Neural cell (in vitro differentiated cells): ENCODE results near the gene ATP2A1. TPM values are rescaled to one million over a fixed set of nuclear protein-coding genes. Genes with fewer than 3 reads are reported as not detected.
"Not testable (repeated sequence)": the region's sequence is repeated elsewhere in the genome, so short reads cannot be mapped to it uniquely, and the experiment has no call there.

Experiments used
- H2AFZ ChIP-seq: fragments of 200-600, 300-800 bp; sonication (generic), shearing (Covaris generic); 2 replicates; pipeline ENCODE4 v1.6.0; 2014; ENCODE audit warnings: low read depth, mild to moderate bottlenecking, antibody characterized with exemption, low read length, moderate library complexity
- H3F3A ChIP-seq: fragments of 200-600 bp; shearing (Covaris generic); 2 replicates; pipeline ENCODE4 v1.6.1; 2016; ENCODE audit warnings: mild to moderate bottlenecking, moderate library complexity, mixed read lengths, antibody characterized with exemption, low read length; ENCODE audit not compliant: insufficient read depth, poor library complexity, severe bottlenecking
- H3K27ac ChIP-seq: fragments of 200-600, 300-800 bp; sonication (generic), shearing (Covaris generic); 2 replicates; pipeline ENCODE4 v1.5.1; 2014; ENCODE audit warnings: mild to moderate bottlenecking, low read length, moderate library complexity
- H3K27me3 ChIP-seq: fragments of 300-800, 200-600 bp; sonication (generic), shearing (Covaris generic); 2 replicates; pipeline ENCODE4 v1.6.0; 2014; ENCODE audit warnings: mild to moderate bottlenecking, low read depth, low read length, moderate library complexity; ENCODE audit not compliant: insufficient read depth
- H3K36me3 ChIP-seq: fragments of 300-800, 200-600 bp; sonication (generic), shearing (Covaris generic); 2 replicates; pipeline ENCODE4 v1.5.1; 2014; ENCODE audit warnings: mild to moderate bottlenecking, antibody characterized with exemption, low read length, moderate library complexity; ENCODE audit not compliant: insufficient read depth
- H3K4me2 ChIP-seq: fragments of 300-800, 200-600 bp; sonication (generic), shearing (Covaris generic); 2 replicates; pipeline ENCODE4 v1.6.0; 2014; ENCODE audit warnings: mild to moderate bottlenecking, low read length
- H3K4me3 ChIP-seq: fragments of 300-800, 200-600 bp; sonication (generic), shearing (Covaris generic); 2 replicates; pipeline ENCODE4 v1.5.1; 2014; ENCODE audit warnings: mild to moderate bottlenecking, low read length, moderate library complexity
- H3K79me2 ChIP-seq: fragments of 200-600 bp; shearing (Covaris generic); replicated peaks from 2 replicates; pipeline ENCODE4 v1.6.0; 2014; ENCODE audit warnings: mild to moderate bottlenecking, low read length, moderate library complexity; ENCODE audit not compliant: insufficient read depth
- H3K9ac ChIP-seq: fragments of 300-800, 200-600 bp; sonication (generic), shearing (Covaris generic); 2 replicates; pipeline ENCODE4 v1.6.1; 2016; ENCODE audit warnings: mild to moderate bottlenecking, low read length, mixed read lengths
- H3K9me2 ChIP-seq: fragments of 200-600 bp; shearing (Covaris generic); 2 replicates; pipeline ENCODE4 v1.6.1; 2016; ENCODE audit warnings: mild to moderate bottlenecking, low read length, mixed read lengths; ENCODE audit not compliant: insufficient read depth
- H3K9me3 ChIP-seq: fragments of 200-600, 300-800 bp; sonication (generic), shearing (Covaris generic); 2 replicates; pipeline ENCODE4 v1.6.1; 2016; ENCODE audit warnings: mild to moderate bottlenecking, mixed run types, low read length, moderate library complexity, mixed read lengths
- H4K20me1 ChIP-seq: fragments of 200-600 bp; shearing (Covaris generic); 2 replicates; pipeline ENCODE4 v1.6.1; 2016; ENCODE audit warnings: mild to moderate bottlenecking, mixed run types; ENCODE audit not compliant: insufficient read depth
- EP300 ChIP-seq: fragments of 450-650 bp; conservative IDR thresholded peaks from 2 replicates; pipeline ENCODE4 v1.6.1; 2014; ENCODE audit warnings: antibody characterized with exemption, mild to moderate bottlenecking, moderate library complexity; ENCODE audit not compliant: poor library complexity, severe bottlenecking
- EZH2 ChIP-seq: fragments of 200-600, 300-800 bp; shearing (Covaris generic), sonication (generic); IDR thresholded peaks from 2 replicates; pipeline ENCODE4 v1.6.1; 2014; ENCODE audit warnings: antibody characterized with exemption, low read length, borderline replicate concordance, mild to moderate bottlenecking; ENCODE audit not compliant: insufficient read depth, poor library complexity, severe bottlenecking
- MXI1 ChIP-seq: fragments of 450-650 bp; conservative IDR thresholded peaks from 2 replicates; pipeline ENCODE4 v1.6.1; 2014; ENCODE audit warnings: antibody characterized with exemption, mild to moderate bottlenecking; ENCODE audit not compliant: poor library complexity, severe bottlenecking
- POLR2AphosphoS5 ChIP-seq: IDR thresholded peaks from 2 replicates; pipeline ENCODE4 v1.6.1; 2012
- RAD21 ChIP-seq: fragments of 450-650 bp; conservative IDR thresholded peaks from 2 replicates; pipeline ENCODE4 v1.6.1; 2014; ENCODE audit warnings: antibody characterized with exemption, mild to moderate bottlenecking, moderate library complexity
- REST ChIP-seq: IDR thresholded peaks from 2 replicates; pipeline ENCODE4 v1.6.1; 2012; ENCODE audit warnings: borderline replicate concordance
- SMC3 ChIP-seq: fragments of 450-650 bp; conservative IDR thresholded peaks from 2 replicates; pipeline ENCODE4 v1.6.1; 2014; ENCODE audit warnings: antibody characterized with exemption, mild to moderate bottlenecking, moderate library complexity; ENCODE audit not compliant: poor library complexity
- TAF1 ChIP-seq: IDR thresholded peaks from 2 replicates; pipeline ENCODE4 v1.6.1; 2012; ENCODE audit warnings: low read depth
- polyA plus RNA-seq: library from polyadenylated mRNA; depleted of rRNA; stranded (reverse); fragments of >200 nt; gene quantifications from 2 replicates; pipeline ENCODE4 v1.2.3, GENCODE V29; 2014
- TF ChIP-seq, protein P1 (sequence below): fragments of 450-650 bp; IDR thresholded peaks from 2 replicates; pipeline ENCODE4 v1.5.1; 2014; ENCODE audit warnings: antibody characterized with exemption, mild to moderate bottlenecking, moderate library complexity; ENCODE audit not compliant: poor library complexity, severe bottlenecking

Gene ATP2A1
- polyA plus RNA-seq, 1 donor from 2014 or later, result 0.06 TPM

DNA sequence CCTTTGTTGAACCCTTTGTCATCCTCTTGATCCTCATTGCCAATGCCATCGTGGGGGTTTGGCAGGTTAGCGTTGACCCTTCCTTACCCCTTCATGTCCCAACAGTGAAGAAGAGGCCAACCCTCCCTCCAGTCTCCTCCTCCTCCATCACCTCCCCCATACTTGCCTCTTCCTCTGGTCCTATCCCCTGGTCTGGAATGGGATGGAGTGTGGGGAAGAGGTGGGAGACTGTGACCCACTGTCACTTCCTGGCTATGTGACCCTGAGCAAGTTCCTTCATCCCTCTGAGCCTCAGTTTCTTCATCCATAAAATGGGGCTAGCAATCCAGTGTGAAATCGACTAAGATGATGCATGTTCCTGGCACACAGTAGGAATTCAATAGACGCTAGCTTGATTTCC, 2.7 kb downstream of the ATP2A1 start:
- Histone ChIP-seq H3K79me2 (no peaks in the 10 kb centered on the region), H4K20me1 (no peaks in the 10 kb centered on the region), H3K4me2 (no peak overlapping the region), H3K9me2 (no peaks in the 10 kb centered on the region), H3K36me3 (no peaks in the 10 kb centered on the region), H3K27ac (no peak overlapping the region), H3K9me3 (no peaks in the 10 kb centered on the region), H3F3A (no peaks in the 10 kb centered on the region), H3K4me3 (no peak overlapping the region), H2AFZ (no peak overlapping the region), H3K9ac (no peak overlapping the region), H3K27me3 (no peaks in the 10 kb centered on the region)
- no peak for TF ChIP-seq REST
- no peak for TF ChIP-seq EZH2
- no peak for TF ChIP-seq SMC3
- TF ChIP-seq TAF1, result no peak
- no peak for TF ChIP-seq POLR2AphosphoS5
- TF ChIP-seq MXI1, result no peak
- TF ChIP-seq, protein P1, sequence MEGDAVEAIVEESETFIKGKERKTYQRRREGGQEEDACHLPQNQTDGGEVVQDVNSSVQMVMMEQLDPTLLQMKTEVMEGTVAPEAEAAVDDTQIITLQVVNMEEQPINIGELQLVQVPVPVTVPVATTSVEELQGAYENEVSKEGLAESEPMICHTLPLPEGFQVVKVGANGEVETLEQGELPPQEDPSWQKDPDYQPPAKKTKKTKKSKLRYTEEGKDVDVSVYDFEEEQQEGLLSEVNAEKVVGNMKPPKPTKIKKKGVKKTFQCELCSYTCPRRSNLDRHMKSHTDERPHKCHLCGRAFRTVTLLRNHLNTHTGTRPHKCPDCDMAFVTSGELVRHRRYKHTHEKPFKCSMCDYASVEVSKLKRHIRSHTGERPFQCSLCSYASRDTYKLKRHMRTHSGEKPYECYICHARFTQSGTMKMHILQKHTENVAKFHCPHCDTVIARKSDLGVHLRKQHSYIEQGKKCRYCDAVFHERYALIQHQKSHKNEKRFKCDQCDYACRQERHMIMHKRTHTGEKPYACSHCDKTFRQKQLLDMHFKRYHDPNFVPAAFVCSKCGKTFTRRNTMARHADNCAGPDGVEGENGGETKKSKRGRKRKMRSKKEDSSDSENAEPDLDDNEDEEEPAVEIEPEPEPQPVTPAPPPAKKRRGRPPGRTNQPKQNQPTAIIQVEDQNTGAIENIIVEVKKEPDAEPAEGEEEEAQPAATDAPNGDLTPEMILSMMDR, result no peak
- no peak for TF ChIP-seq EP300
- TF ChIP-seq RAD21, result no peak

DNA sequence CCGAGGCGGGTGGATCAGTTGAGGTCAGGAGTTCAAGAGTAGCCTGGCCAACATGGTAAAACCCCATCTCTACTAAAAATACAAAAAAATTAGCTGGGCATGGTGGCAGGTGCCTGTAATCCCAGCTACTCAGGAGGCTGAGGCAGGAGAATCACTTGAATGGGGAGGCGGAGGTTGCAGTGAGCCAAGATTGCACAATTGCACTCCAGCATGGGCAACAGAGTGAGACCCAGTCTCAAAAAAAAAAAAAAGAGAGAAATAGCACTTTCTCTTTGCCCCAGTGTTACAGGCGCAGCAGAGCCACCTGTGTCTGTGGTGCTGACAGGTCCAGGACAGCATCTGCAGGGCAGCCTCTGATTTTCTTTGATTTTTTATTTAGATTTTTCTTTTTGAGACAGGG, 3.3 kb downstream of the ATP2A1 start:
- H3K9me3 ChIP-seq, H2AFZ ChIP-seq, H3K9me2 ChIP-seq, H3K27me3 ChIP-seq, H4K20me1 ChIP-seq, H3K36me3 ChIP-seq, H3K4me2 ChIP-seq, H3K9ac ChIP-seq, H3K4me3 ChIP-seq, H3K79me2 ChIP-seq, H3K27ac ChIP-seq, H3F3A ChIP-seq: not testable (repeated sequence)

DNA sequence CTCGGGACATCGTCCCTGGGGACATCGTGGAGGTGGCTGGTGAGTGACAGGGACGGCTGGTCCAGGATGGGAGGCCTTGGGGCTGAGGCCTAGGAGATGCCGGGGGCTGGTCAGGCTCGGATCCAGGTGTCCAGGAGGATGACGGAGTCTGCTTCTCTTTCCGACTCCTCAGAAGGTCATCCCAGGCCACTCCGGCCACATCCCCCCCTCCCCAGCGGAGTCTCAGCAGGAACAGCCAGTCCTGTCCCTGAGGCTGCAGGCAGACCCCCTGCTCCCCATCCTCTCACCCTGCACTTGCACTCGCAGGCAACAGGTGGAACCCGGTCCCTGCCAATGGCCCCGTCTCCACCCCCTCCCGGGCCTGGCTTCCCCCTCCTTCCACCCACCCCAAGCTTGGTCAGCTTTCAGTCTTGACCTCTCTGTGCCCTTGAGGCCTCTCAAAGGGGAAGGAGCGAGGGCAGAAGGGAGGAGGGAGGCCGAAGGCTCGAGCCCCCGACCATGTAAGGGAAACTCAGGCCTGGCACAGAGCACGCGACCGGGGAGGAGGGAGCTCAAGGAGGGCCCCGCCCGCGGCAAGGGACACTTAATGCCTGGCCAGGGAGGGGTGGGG, 4.4 kb downstream of the ATP2A1 start:
- no peaks in the 10 kb centered on the region for H3F3A ChIP-seq
- H3K9me3 ChIP-seq, result no peaks in the 10 kb centered on the region
- no peak for TF ChIP-seq MXI1
- TF ChIP-seq EP300, result no peak
- no peak for TF ChIP-seq POLR2AphosphoS5
- no peak for TF ChIP-seq RAD21
- no peak for TF ChIP-seq REST
- TF ChIP-seq, protein P1, result no peak
- TF ChIP-seq TAF1, result no peak
- H3K4me2 ChIP-seq, result no peak overlapping the region
- H2AFZ ChIP-seq, result no peak overlapping the region
- H3K27me3 ChIP-seq, result no peaks in the 10 kb centered on the region
- H3K79me2 ChIP-seq, result no peaks in the 10 kb centered on the region
- no peak overlapping the region for H3K9ac ChIP-seq
- H4K20me1 ChIP-seq, result no peaks in the 10 kb centered on the region
- no peak overlapping the region for H3K4me3 ChIP-seq
- H3K36me3 ChIP-seq, result no peaks in the 10 kb centered on the region
- no peak overlapping the region for H3K27ac ChIP-seq
- H3K9me2 ChIP-seq, result no peaks in the 10 kb centered on the region
